ENCODE results near the gene TTC39B.

DNA sequence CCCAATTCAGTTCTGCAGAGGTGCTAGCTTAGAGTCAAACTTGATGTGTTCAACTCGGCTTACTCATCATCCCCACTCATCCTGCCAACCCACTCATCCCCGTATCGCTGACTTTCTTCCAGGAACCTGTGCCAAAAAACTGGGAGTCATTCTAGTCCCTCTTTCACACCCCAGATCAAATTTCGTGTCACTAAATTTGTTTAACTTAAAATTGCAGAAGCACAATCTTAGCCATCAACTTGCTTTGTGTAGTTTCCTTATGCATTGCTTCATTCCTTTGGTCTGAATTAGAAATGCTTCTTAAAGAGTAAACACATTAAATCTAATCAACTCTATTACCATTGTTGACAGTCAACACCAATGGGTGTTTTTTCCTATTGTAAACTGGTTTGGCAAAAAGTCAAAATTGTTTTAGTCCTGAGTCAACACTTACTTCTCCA is 162.4 kb downstream of the TTC39B start:
- TF ChIP-seq, protein P1, sequence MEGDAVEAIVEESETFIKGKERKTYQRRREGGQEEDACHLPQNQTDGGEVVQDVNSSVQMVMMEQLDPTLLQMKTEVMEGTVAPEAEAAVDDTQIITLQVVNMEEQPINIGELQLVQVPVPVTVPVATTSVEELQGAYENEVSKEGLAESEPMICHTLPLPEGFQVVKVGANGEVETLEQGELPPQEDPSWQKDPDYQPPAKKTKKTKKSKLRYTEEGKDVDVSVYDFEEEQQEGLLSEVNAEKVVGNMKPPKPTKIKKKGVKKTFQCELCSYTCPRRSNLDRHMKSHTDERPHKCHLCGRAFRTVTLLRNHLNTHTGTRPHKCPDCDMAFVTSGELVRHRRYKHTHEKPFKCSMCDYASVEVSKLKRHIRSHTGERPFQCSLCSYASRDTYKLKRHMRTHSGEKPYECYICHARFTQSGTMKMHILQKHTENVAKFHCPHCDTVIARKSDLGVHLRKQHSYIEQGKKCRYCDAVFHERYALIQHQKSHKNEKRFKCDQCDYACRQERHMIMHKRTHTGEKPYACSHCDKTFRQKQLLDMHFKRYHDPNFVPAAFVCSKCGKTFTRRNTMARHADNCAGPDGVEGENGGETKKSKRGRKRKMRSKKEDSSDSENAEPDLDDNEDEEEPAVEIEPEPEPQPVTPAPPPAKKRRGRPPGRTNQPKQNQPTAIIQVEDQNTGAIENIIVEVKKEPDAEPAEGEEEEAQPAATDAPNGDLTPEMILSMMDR (IDR thresholded peaks at IDR 0.05; ENCODE audit: low read length), result no peak
- TF ChIP-seq EZH2 (IDR thresholded peaks at IDR 0.05; ENCODE audit: borderline replicate concordance, low read length), result no peak

All from OCI-LY1 (cell line).